OCI-LY3 (cell line): ENCODE results near the gene ITIH5.

ENCODE experiments used
- EZH2phosphoT487 ChIP-seq: fragments of 200-600 bp; shearing (Covaris generic); IDR thresholded peaks from 2 replicates; pipeline ENCODE4 v1.6.1; 2018; ENCODE audit warnings: antibody characterized with exemption, mixed run types, low read depth
- TF ChIP-seq, protein P1 (sequence below): fragments of 200-600, 300-600 bp; sonication (generic); IDR thresholded peaks from 2 replicates; pipeline ENCODE4 v1.5.1; 2014; ENCODE audit warnings: antibody characterized with exemption, low read length, low read depth

DNA sequence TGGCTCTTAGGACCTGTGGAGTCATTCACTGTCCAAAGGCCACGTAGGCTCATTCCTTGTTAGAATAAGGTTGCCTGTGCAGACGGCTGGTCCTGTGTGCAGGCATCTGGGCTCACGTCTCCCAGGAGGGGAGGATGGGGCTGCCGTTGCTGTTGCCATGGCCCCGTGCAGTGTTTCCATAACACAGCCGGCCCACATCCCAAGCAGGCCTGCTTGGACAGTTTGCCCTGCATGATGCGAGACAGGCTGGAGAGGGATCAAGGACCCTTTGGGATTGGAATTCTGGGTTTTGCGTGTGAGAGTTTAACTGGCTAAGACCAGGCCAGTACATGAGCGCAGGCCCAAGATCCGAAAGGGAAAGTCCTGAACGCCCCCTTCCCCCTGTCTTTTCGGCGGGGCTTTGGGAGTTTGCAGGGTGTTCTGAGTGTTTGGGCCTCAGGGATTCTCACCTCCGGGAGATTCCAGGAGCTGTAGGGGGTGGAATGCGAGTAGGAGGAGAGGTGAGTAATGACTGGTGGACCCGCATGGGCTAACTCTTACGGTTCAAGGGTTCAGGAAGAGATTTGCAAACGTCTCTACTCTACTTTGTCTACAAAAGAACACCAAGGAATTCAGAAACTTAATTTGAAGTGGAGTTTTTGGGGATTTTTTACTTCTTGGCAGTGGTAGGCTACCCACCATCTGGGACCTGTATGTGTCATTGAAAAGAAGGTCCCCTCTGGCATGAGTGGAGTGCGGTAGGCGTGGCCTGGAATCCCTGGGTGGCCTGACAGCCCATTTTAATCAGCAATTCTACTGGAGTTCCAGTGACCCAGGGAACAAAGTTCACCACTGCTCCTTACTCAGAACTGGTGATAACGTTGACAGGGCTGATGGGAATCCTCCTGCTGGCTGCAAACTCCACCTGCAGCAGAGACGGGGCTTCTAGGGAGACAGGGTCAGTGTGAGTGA, 125.4 kb downstream of the ITIH5 start:
- TF ChIP-seq, protein P1, sequence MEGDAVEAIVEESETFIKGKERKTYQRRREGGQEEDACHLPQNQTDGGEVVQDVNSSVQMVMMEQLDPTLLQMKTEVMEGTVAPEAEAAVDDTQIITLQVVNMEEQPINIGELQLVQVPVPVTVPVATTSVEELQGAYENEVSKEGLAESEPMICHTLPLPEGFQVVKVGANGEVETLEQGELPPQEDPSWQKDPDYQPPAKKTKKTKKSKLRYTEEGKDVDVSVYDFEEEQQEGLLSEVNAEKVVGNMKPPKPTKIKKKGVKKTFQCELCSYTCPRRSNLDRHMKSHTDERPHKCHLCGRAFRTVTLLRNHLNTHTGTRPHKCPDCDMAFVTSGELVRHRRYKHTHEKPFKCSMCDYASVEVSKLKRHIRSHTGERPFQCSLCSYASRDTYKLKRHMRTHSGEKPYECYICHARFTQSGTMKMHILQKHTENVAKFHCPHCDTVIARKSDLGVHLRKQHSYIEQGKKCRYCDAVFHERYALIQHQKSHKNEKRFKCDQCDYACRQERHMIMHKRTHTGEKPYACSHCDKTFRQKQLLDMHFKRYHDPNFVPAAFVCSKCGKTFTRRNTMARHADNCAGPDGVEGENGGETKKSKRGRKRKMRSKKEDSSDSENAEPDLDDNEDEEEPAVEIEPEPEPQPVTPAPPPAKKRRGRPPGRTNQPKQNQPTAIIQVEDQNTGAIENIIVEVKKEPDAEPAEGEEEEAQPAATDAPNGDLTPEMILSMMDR, result no peak
- no peak for TF ChIP-seq EZH2phosphoT487
